HG02870 (cell line): ENCODE data around the gene PDIA5.

Source experiments
- ATAC-seq: cut with Tn5 transposase; IDR thresholded peaks from one replicate; pipeline ENCODE4 v1.9.1; 2021; ENCODE audit warnings: mild to moderate bottlenecking, moderate library complexity; ENCODE audit not compliant: unreplicated experiment

PDIA5 gene

GRCh38 chr3:123039178-123039577, 27.6 kb upstream of the PDIA5 start:
- ATAC-seq: no peak

- no peak for ATAC-seq
Measured at GRCh38 chr3:123042413-123042812, 24.4 kb upstream of the PDIA5 start.

GRCh38 chr3:123044981-123045763, 21.7 kb upstream of the PDIA5 start:
- ATAC-seq: no peak

GRCh38 chr3:123046262-123047061, 20.4 kb upstream of the PDIA5 start:
- ATAC-seq: no peak

GRCh38 chr3:123047062-123047319, 19.8 kb upstream of the PDIA5 start:
- no peak for ATAC-seq

- no peak for ATAC-seq
Measured at GRCh38 chr3:123048480-123049237, 18.2 kb upstream of the PDIA5 start.

GRCh38 chr3:123050666-123051065, 16.2 kb upstream of the PDIA5 start:
- ATAC-seq: no peak

- no peak for ATAC-seq
Measured at GRCh38 chr3:123053107-123053506, 13.7 kb upstream of the PDIA5 start.

- no peak for ATAC-seq
Measured at GRCh38 chr3:123054109-123054778, 12.6 kb upstream of the PDIA5 start.

GRCh38 chr3:123054931-123055330, 11.9 kb upstream of the PDIA5 start:
- no peak for ATAC-seq

- ATAC-seq: no peak
Measured at GRCh38 chr3:123055352-123055751, 11.5 kb upstream of the PDIA5 start.

- ATAC-seq: no peak
Measured at GRCh38 chr3:123058505-123058904, 8.3 kb upstream of the PDIA5 start.

- ATAC-seq: no peak
Measured at GRCh38 chr3:123060054-123060453, 6.8 kb upstream of the PDIA5 start.

- no peak for ATAC-seq
Measured at GRCh38 chr3:123061856-123062255, 5.0 kb upstream of the PDIA5 start.

- ATAC-seq: no peak
Measured at GRCh38 chr3:123063034-123063433, 3.8 kb upstream of the PDIA5 start.

GRCh38 chr3:123064506-123064905, 2.3 kb upstream of the PDIA5 start:
- no peak for ATAC-seq

GRCh38 chr3:123064914-123065313, 1.9 kb upstream of the PDIA5 start:
- ATAC-seq: no peak

GRCh38 chr3:123066599-123066895, 278 bp upstream of the PDIA5 start:
- ATAC-seq: no peak

- ATAC-seq: peak; percentile 29
Measured at GRCh38 chr3:123067689-123068600, 1.1 kb downstream of the PDIA5 start.

GRCh38 chr3:123068601-123069381, 2.0 kb downstream of the PDIA5 start:
- no peak for ATAC-seq
